ENCODE data around the gene C11orf16. TPM values are rescaled to one million over a fixed set of nuclear protein-coding genes. Genes with fewer than 3 reads are reported as not detected.

Gene C11orf16
- total and polyA plus RNA-seq, 8 donors = not detected

GRCh38 chr11:8922691-8923090, 10.1 kb downstream of the C11orf16 start:
- no peak overlapping the region for H3K27ac ChIP-seq
- no peak for TF ChIP-seq CTCF (IDR thresholded peaks at IDR 0.05)
- 80 to 88% methylated on average over 5 of the region's 5 CpGs for WGBS, 2 donors
- H3K4me1 ChIP-seq = no peaks in the 10 kb centered on the region
- FAIRE-seq (no peak), ATAC-seq (no peak), DNase-seq (no peak)
- intact Hi-C loops (cut with DNase I) = no loop called here
- no peaks in the 10 kb centered on the region for H3K27me3 ChIP-seq
- H3K4me3 ChIP-seq = no peak overlapping the region
- H3K9me3 ChIP-seq = no peaks in the 10 kb centered on the region
- peaks cover 0 to 29% (median 8%) of the 10 kb centered on the region in 3 donors for H3K36me3 ChIP-seq

GRCh38 chr11:8917157-8917825, 15.5 kb downstream of the C11orf16 start:
- H3K36me3 ChIP-seq = peaks cover 0 to 37% (median 8%) of the 10 kb centered on the region in 3 donors
- peak in 3 of 4 donors; percentile 24 to 71 (median 68) for ATAC-seq
- H3K27ac ChIP-seq = peak overlapping the region in 1 of 4 donors; percentile 2
- H3K4me1 ChIP-seq = peaks cover 3 to 7% (median 5%) of the 10 kb centered on the region in 3 donors
- intact Hi-C loops (cut with DNase I) = no loop called here
- FAIRE-seq = no peak
- DNase-seq = no peak
- H3K4me3 ChIP-seq = no peak overlapping the region
- H3K9me3 ChIP-seq = no peaks in the 10 kb centered on the region
- TF ChIP-seq CTCF (IDR thresholded peaks at IDR 0.05) = no peak
- WGBS, 2 donors = 59 to 81% methylated on average over 5 of the region's 5 CpGs
- no peaks in the 10 kb centered on the region for H3K27me3 ChIP-seq

- ATAC-seq = no peak
- TF ChIP-seq CTCF (IDR thresholded peaks at IDR 0.05) = no peak
- DNase-seq = no peak
- Histone ChIP-seq H3K9me3 (no peaks in the 10 kb centered on the region), H3K4me1 (peaks cover 3 to 7% (median 5%) of the 10 kb centered on the region in 3 donors), H3K4me3 (no peak overlapping the region), H3K27ac (peak overlapping the region in 1 of 4 donors; percentile 53), H3K36me3 (peaks cover 0 to 23% (median under 1%) of the 10 kb centered on the region in 3 donors), H3K27me3 (no peaks in the 10 kb centered on the region)
- intact Hi-C loops (cut with DNase I) = no loop called here
- WGBS, 2 donors = 54 to 72% methylated on average over 4 of the region's 4 CpGs
- no peak for FAIRE-seq
Observed at GRCh38 chr11:8914661-8915018, 18.1 kb downstream of the C11orf16 start.

- TF ChIP-seq CTCF (IDR thresholded peaks at IDR 0.05) = peak in 3 of 4 donors; percentile 13 to 29 (median 18)
- peak overlapping the region in 2 of 4 donors; percentile 10 to 53 for H3K27ac ChIP-seq
- no peaks in the 10 kb centered on the region for H3K27me3 ChIP-seq
- H3K9me3 ChIP-seq = no peaks in the 10 kb centered on the region
- FAIRE-seq = no peak
- peaks cover 3 to 7% (median 5%) of the 10 kb centered on the region in 3 donors for H3K4me1 ChIP-seq
- DNase-seq = no peak
- 31 to 36% methylated on average over 9 of the region's 9 CpGs for WGBS, 2 donors
- intact Hi-C loops (cut with DNase I) = no loop called here
- ATAC-seq = peak in 1 of 4 donors; percentile 9
- no peak overlapping the region for H3K4me3 ChIP-seq
- peaks cover 0 to 17% (median 0%) of the 10 kb centered on the region in 3 donors for H3K36me3 ChIP-seq
Observed at GRCh38 chr11:8913961-8914660, 18.6 kb downstream of the C11orf16 start.
